Measurements from ENCODE around the gene GRIK4.

The GRIK4 gene

GRCh38 chr11:120917559-120918239 is 406.2 kb downstream of the GRIK4 start:
- no peak overlapping the region for H3K4me3 ChIP-seq (ENCODE audit: low read depth, low read length)
- DNase-seq (ENCODE audit: low read depth), result no peak
- TF ChIP-seq CTCF (IDR thresholded peaks at IDR 0.05; ENCODE audit: low read depth, low read length, missing control alignments), result no peak

DNA sequence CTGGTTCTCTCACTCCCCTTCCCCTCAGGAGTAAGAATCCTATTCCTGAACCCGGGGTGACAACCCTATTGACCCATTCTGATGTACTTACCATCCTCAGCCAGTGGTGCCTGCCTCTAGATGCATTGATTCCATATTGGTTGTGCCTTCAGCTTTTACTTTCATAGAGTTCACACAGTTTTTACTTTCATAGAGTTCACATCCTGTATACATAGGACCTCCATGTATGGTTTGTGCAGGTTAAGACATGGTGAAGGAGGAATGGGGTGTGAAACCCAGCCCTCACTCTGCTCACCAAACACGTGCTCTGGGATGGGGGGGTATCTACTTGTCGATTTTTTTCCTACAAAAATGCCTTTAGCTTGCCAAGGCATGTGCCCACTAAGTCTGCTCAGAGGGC is 406.7 kb downstream of the GRIK4 start:
- TF ChIP-seq CTCF (IDR thresholded peaks at IDR 0.05; ENCODE audit: low read depth, low read length, missing control alignments), result no peak
- DNase-seq (ENCODE audit: low read depth), result no peak
- H3K4me3 ChIP-seq (ENCODE audit: low read depth, low read length), result no peak overlapping the region

DNA sequence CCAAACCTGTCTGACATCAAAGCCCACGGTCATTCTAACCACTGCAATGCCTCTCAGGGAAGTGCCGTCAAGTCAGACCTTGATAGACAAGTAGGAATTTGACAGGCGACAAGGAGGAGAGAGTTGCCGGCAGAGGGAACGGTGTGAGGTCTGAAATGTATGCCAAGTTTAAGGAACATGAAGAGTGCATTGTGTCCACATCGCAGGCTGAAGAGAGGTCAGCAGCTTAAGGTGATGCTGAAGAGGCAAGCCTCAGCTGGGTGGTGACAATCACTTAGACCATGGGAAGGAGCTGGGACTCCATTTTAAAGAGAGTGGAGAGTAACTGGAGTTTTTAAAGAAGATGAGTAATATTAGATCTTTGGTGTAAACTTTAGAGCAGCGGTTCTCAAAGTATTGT is 407.5 kb downstream of the GRIK4 start:
- no peak for DNase-seq (ENCODE audit: low read depth)
- no peak for TF ChIP-seq CTCF (IDR thresholded peaks at IDR 0.05; ENCODE audit: low read depth, low read length, missing control alignments)

GRCh38 chr11:120919566-120919965 is 408.0 kb downstream of the GRIK4 start:
- no peak for DNase-seq (ENCODE audit: low read depth)
- H3K4me3 ChIP-seq (ENCODE audit: low read depth, low read length), result no peak overlapping the region

More for the DNA sequence above, 407.5 kb downstream of the GRIK4 start:
- H3K4me3 ChIP-seq (ENCODE audit: low read depth, low read length), result no peak overlapping the region

GRCh38 chr11:120923866-120924508 is 412.4 kb downstream of the GRIK4 start:
- no peak for DNase-seq (ENCODE audit: low read depth)
- no peak for TF ChIP-seq CTCF (IDR thresholded peaks at IDR 0.05; ENCODE audit: low read depth, low read length, missing control alignments)
- no peak overlapping the region for H3K4me3 ChIP-seq (ENCODE audit: low read depth, low read length)

More at GRCh38 chr11:120919566-120919965, 408.0 kb downstream of the GRIK4 start:
- no peak for TF ChIP-seq CTCF (IDR thresholded peaks at IDR 0.05; ENCODE audit: low read depth, low read length, missing control alignments)

DNA sequence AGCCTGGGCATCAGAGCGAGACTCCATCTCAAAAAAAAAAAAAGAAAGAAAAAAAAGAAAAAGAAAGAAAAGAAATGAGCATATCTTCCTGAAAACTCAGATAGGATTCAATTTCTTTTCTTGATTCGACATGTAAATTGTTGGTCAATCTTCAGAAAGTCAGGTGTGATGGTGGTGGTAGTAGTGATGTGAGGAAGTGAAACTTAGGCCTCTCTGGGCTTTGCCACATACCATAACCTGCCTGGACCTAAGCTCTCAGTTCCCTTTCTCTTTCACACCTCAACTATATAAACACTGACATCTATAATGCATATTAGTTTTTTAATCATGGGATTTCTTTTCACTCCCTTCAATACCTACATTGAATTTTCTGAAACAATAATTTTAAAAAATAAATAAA is 414.4 kb downstream of the GRIK4 start:
- no peak overlapping the region for H3K4me3 ChIP-seq (ENCODE audit: low read depth, low read length)
- TF ChIP-seq CTCF (IDR thresholded peaks at IDR 0.05; ENCODE audit: low read depth, low read length, missing control alignments), result no peak
- DNase-seq (ENCODE audit: low read depth), result peak; percentile 92

DNA sequence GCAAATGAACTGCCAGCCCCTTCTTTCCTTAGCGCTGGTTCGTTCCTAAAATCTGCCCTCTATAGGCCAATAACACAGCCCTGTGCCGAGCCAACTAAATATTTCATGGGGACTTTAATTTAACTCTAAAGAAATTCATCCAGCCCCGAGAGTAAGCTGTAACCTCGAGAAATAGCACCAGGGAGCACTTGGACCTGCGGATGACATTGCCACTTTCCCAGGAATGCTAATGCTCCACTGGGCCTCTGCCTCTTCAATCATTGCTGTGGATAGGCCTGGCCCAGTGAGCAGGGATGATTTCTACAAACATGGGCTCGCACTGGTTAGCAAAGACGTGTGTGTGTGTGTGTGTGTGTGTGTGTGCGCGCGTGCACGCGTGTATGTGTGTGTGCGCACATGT is 417.1 kb downstream of the GRIK4 start:
- no peak for DNase-seq (ENCODE audit: low read depth)
- no peak for TF ChIP-seq CTCF (IDR thresholded peaks at IDR 0.05; ENCODE audit: low read depth, low read length, missing control alignments)

More for the DNA sequence above, 417.1 kb downstream of the GRIK4 start:
- H3K4me3 ChIP-seq (ENCODE audit: low read depth, low read length), result no peak overlapping the region
